AG10803 (cell line): ENCODE results near the gene EID3.

ENCODE experiments used
- DNase-seq: peaks from one replicate; pipeline ENCODE4 v3.0.0; 2010; ENCODE audit warnings: low read depth
- H3K4me3 ChIP-seq: 2 replicates; pipeline ENCODE4 v1.5.1; 2011; ENCODE audit warnings: mild to moderate bottlenecking, low read length, control low read depth
- TF ChIP-seq, protein P1 (sequence below): conservative IDR thresholded peaks from 2 replicates; pipeline ENCODE4 v1.5.1; 2011; ENCODE audit warnings: mild to moderate bottlenecking, low read length, control low read depth, inconsistent platforms

EID3 gene

DNA sequence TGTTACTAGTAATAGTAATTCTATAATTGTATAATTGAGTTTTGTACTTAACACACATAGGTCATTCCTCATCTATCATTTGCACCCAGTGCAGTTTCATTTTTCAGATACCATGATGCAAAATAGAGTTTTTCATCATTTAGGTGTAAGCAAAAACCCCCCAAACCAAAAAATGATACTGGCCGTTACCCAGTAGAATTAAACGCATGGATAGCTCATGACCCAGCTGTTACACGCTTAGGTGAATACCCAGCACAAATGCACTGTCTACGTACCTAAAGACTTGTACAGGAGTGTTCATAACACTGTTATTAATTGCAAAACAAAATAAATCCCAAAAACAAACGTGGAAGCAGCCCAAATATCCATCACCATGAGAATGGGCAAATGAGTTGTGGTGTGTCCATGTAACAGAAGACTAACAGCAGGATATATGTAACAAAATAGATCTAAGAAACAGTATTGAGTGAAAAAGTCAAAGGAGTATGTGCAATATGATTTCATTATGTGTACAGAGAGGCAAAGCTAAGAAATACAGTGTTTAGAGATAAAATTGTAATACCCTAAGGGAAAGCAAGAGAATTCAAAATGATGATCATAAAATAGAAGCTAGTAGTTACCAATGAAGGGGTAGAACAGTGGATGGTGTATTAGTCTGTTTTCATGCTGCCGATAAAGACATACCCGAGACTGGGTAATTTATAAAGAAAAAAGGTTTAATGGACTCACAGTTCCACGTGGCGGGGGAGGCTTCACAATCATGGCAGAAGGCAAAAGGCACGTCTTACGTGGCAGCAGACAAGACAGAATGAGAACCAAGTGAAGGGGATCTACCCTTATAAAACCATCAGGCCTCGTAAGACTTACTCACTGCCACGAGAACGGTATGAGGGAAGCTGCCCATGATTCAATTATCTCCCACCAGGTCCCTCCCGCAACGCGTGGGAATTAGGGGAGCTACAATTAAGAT is 49.8 kb downstream of the EID3 start:
- DNase-seq = no peak
- TF ChIP-seq, protein P1, sequence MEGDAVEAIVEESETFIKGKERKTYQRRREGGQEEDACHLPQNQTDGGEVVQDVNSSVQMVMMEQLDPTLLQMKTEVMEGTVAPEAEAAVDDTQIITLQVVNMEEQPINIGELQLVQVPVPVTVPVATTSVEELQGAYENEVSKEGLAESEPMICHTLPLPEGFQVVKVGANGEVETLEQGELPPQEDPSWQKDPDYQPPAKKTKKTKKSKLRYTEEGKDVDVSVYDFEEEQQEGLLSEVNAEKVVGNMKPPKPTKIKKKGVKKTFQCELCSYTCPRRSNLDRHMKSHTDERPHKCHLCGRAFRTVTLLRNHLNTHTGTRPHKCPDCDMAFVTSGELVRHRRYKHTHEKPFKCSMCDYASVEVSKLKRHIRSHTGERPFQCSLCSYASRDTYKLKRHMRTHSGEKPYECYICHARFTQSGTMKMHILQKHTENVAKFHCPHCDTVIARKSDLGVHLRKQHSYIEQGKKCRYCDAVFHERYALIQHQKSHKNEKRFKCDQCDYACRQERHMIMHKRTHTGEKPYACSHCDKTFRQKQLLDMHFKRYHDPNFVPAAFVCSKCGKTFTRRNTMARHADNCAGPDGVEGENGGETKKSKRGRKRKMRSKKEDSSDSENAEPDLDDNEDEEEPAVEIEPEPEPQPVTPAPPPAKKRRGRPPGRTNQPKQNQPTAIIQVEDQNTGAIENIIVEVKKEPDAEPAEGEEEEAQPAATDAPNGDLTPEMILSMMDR = no peak
- no peak overlapping the region for H3K4me3 ChIP-seq

DNA sequence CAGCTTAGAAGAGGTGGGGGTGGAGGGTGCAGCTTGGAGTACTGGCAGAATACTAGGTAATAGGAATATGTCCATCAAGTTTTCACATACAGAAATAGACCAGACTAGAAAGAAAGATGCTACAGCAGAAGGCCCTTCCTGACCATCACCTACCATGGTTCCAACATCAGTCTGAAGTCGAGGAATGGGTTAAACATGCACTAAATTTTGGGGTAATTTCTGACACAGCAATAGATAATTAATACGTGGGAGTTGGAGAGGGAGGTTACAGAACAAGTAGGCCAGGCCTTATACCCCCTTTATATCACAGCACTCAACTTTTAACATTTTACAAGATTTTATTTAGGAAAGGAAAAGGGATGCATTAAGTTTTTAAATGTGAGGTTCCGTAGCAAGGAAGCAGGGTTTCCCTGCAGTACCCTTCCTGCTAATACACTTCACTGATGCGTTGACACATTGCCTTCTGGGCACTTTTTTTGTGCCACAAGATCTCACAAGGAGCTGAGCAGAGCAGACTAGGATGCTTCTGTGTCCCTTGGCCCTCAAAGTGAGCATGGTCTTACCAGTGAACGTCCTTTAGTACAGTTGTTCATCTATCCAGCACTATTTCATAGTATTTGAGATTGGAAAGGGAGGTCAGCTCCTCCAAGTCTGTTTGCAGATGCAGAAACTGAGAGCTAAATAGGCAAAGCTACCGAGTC is 50.8 kb downstream of the EID3 start:
- no peak for DNase-seq
- TF ChIP-seq, protein P1 = no peak
- H3K4me3 ChIP-seq = no peak overlapping the region
